Activated CD8-positive, alpha-beta memory T cell treated with anti-CD3 and anti-CD28 coated beads for 4 hours (primary cell): ENCODE results near the gene PADI1.

Experiments used
- DNase-seq, 2 donors: peaks; one replicate each; pipeline ENCODE4 v3.0.0-alpha.2; 2020; ENCODE audit warnings: low read depth in 2 of 2

Gene PADI1

DNA sequence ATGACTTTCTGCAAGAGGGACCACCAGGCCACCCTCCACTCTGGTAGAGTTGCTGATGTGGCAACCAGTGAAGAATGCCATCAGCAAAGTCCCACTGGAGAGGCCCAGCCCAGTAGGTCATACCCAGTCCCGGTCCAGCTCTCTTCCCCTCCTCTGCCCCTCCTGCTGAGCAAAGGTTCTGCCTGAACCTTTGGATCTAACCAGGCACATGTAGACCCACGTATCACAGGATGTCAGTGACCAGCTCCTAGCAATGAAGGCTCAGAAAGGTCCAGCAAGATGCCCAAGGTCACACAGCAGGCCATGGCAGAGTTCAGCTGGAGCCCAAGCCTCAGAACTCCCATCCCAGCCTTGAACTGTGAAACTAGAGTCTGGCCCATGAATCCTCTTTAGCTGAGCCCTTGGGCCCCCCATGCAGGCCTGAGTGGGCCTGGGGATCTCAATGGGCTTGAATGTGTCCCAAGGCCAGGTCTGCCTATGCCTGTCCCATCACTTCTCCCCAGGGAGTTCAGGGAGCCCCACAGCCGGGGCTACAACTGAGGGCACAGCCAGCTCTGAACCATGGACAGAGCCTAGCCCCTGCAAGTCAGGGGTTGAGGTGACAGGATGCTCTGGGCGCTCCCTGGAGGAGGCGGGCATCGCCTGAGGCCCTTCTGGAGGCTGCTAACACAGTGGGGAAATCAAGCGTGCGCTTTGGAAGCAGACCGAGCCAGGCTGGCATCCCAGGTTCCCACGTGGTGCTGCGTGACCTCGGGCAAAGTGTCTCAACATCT lies 21.4 kb upstream of the PADI1 start:
- DNase-seq = no peak

DNA sequence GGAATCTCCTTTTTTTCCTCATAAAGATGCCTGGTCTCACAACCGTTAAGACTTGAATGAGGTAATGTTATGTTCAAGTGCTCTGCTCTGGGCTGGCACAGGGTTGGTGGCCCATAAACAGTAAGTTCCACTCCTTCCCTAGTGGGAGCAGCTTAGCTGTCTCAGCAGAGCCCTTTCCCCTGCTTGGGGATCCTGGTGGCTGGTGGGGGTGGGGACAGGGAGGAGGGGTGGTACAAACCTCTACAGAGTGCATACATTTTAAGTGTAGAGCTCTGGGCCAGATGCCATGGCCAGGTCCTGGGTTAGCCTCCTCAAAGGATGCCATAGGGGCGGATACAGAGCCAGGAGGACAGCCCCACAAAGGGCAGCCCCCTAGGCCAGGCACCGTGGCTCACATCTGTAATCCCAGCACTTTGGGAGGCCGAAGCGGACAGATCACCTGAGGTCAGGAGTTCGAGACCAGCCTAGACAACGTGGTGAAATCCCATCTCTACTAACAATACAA lies 20.7 kb upstream of the PADI1 start:
- no peak for DNase-seq

DNA sequence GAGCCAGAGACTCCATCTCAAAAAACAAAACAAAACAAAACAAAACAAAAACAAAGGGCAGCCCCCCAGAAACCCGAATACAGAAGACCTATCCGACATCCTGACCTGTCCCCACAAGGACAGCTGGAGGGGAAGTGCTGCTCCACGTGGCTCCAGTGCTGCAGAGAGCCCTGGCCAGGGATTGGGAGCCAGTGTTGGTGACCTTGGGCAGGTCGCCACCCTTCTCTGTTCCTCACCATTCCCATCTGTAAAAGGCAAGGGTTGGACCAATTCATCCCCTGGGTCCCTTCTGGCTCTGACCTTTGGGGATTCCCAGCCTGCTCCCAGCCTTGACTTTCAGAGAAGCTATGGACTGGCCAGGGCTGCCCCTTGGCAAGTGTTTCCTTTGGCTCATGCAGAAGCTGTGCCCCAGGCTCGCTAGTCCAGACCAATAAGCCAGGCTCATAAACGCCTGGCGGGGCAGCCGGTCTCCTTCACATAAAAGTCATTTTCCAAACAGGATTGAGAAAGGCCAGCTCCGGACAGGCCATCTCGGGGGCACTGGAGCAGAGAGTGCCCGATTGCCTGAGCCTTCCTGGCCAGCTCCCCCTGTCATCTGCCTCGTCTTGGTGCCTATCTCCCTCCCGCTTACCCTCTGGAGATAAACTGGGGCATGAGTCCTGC lies 20.0 kb upstream of the PADI1 start:
- no peak for DNase-seq

DNA sequence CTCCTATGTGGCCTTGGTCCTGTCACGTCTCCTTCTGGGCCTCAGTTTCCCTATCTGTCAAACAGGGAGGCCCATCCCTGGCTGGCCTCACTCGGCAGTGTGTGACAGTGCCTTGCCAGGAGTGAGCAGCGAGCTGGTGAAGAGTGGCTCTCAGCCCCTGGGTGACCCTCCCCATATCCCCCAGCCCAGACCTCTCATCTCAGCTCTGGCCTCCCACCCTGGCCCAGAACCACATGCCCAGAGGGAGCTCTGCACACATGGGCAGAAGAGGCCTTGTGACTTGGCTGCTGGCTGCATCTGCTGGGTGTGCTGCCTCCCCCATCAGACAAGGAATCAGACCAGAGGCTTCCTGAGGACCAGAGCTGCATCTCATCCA lies 19.5 kb upstream of the PADI1 start:
- DNase-seq = no peak

DNA sequence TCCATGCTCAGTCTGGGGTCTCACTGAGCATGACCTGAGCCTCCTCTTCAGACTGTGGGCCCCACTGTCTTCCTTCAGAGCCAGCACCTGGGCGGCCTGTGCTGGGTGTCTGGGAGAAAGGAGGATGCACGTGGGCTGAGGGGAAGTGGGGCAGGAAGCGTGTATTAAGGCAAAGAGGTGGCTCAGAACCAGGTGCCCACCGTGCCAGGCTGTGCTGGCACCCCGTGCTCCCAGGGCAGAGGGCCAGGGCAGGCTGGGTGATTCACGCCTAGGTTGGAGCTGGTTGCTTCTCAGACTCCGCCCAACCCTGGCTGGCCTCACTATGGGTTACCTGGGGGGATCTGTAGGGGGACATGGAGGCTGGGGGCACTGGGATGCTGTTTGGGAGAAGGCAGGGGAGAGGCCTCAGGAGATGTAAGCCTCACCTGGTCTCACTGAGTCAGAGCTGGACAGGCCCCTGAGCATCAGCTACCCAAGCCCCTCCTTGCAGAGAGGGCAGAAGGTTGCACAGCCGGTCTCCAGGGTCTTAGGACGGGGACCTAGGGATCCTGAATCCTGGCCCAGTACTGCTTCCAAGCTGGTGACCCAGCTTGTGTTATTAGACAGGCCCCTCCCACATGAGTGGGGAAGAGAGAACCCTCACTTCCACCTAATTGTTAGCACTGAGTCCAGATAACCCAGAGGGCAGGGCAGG lies 18.6 kb upstream of the PADI1 start:
- no peak for DNase-seq

DNA sequence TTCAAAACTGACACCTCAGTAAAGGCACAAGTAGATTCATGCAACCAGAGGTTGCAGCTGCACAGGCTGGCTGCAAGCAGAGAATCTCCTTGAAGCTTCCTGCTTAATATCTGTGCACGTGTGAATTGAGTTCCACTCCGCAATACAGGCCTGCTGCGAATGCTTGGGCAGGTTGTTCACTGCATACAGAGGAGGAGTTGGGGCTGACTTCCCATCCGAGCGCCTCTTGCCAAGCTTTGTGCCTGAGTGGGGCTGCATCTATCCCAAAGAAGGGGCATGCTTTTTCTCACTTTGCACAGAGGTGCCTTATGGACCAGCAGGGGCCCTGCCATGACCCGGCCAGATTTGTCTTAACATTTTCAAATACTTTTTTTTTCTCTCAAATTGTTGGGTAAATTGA lies 17.9 kb upstream of the PADI1 start:
- no peak for DNase-seq

DNA sequence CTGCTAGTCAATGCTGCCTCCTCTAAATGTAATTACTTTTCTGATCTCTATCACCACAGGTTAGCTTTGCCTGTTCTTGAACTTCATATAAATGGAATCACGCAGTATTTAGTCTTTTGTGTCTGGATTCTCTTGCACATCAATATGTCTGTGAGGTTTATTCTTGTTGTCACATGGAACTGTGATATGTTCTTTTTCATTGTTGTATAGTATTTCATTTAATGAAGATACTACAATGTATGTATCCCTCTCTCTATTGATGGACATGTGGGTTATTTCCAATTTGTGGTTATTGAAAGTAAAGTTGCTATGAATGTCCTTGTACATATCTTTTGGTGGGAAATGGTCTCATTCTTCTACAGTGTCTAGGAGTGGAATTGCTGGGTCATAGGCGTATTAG lies 16.7 kb upstream of the PADI1 start:
- no peak for DNase-seq

DNA sequence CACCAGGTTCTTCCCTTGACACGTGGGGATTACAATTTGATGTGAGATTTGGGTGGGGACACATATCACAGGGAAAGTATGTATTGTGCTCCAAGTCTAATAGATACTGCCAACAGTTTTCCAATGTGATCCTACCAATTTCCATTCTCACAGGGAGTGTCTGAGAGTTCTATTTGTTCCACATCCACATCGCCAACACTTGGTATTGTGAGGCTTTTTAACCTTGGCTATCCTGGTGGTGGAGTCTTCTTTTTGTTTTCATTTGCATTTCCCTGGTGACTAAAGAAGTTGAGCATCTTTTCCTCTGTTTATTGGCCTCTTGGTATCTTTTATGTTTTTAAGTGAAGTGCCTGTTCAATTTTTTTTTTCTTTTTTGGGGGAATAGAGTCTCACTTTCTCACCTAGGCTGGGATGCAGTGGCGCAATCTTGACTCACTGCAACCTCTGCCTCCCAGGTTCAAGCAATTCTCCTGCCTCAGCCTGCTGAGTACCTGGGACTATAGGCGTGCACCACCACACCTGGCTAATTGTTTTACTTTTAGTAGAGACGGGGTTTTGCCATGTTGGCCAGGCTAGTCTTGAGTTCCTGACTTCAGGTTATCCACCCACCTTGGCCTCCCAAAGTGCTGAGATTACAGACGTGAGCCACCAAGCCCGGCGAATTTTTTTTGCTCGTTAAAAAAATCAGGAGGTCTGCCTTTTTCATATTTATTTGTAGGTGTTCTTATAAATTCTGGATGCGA lies 15.9 kb upstream of the PADI1 start:
- no peak for DNase-seq

DNA sequence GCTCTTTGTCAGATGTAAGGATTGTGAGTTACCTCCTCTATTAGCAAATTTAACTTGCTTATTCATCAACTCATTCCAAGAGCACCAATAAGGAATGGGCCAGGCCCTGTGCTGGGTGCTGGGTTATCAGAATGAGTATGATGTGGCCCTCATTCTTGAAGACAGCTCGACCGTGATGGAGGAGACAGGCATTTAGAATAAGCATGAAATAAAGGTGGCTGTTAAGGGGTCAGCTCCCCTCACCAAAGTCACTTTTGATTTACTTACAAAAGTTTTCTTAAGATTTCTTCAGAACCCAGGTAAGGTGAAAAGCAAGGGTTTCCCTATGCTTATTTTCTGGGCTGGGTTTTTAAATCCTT lies 15.3 kb upstream of the PADI1 start:
- DNase-seq = no peak

DNA sequence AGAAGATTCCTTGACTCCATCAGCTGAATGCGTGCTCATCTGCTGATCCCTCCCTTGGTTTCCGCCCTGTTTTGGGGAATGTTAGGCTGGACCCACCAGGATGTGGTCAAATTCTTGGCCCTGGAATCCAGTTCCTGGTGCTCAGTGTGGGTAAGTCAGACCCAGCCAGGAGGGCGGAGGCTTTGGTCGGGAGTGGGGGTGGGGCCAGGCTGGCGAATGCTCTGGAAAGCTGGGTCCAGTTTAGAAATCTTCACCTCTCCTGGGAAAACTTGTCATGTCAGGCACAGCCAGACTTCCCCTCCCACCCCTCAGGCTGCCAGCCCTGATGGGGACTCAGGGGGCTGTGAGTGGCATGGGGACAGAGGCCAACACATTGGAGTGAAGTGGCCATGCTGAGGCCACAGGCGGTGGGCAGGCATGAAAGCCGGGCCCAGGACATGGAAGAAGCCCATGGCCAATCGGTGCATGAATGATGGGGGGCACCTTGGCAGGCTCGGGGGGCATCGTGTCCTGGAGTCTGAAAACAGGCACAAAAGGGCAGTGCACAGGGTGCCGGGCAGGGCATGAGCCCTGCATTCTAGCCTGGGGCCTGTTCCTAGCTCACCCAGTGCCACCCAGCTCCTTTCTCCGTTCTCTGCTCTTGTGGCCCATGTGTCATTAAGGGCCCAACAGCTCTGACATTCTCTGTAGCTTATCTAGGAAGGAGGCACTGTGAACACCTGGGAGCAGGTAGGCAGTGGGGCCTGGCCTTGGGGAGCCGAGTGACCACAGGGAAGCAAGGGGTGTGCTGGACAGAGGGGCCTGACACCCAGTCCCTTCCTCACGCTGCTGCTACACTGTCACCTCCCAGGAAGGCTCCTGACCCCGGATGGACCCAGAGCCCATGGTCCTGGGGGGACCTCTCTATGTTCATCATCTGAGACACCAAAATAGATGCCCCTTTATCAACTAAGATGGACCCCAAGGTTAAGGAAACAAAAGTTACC lies 14.6 kb upstream of the PADI1 start:
- DNase-seq = no peak

DNA sequence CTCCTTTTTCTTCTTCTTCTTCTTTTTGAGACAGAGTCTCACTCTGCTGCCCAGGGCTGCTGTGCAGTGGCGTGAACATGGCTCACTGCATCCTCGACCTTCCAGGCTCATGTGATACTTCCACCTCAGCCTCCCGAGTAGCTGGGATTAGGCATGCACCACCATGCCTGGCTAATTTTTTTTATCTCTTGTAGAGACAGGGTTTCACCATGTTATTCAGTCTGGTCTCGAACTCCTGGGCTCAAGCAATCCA lies 13.0 kb upstream of the PADI1 start:
- no peak for DNase-seq

DNA sequence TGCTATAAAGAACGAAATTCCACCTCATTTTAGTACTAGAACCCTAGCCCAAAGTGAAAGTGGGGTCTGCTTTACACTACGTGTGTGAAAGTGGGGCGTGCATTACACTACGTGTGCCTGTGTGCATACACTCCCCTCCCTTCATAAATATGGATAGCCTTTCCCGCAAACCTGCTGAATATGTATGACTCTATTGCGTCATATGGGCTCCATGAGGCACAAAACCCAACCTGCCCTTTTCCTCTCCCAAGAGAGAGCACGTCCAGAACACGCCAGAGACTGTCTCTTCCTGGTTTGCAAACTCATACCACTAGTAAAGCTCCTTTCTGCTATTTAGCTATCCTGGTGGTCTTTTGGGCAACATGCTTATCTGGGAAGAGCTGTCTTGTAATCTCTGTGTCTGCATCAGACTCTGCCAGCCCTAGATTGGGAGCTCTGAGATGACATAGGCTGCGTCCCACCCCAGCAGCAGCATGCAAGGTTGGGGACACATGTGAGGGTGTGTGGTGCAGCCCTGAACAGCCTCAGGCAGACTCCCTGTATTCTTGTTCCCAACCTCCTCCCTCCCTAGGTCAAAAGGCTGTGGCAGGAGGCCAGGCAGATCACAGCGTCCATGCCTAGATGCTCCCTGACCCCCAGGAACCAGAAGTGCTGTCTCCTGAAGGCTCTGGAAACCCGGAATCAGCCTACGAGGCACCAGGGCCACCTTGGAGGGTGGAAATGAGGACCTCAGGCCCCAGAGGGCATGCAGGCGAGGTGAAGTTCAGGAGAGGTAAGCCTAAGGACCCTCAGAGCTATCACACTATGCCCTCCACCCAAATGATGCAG lies 12.3 kb upstream of the PADI1 start:
- no peak for DNase-seq

DNA sequence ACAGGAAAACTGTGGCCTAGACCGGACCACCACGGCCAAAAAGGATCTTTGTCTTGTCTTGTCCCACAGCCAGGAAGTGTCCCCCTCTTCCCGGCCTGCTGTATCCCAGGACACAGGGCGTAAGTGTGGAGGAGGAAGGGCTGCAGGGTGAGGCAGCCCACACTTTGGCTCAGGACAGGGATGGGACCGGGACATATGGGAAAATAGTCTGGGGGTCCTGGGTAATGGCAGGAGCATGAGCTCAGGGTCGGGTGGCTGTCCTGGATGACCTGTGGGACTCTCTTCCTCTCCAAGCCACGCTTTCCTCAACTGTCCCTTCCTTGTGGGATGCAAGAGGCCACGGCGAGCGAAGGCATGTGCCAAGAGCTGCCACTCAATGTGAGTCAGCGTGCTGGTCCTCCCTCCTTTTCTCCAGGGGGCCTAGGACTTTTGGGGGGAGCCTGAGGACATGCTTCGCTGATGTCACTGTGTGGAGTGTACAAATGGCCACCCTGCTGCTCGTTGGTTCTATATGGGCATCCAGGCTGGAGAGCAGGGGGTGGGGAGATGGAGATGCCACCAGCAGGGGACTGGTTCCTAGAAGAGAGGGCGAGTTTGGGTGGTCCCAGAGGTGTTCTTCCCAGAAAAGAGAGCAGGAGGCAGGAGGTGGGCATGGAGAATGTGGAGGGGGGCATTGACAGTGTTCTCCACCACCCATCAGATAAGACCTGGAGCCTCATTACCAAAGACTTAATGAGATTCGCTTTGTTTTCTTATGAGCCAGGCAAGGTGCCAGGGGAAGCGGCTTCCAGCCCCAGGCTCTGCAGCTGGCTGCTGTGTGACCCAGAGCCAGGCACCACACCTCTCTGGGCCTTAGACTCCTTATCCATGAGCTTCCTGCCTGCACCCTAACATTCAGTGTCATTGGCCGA lies 11.5 kb upstream of the PADI1 start:
- no peak for DNase-seq

DNA sequence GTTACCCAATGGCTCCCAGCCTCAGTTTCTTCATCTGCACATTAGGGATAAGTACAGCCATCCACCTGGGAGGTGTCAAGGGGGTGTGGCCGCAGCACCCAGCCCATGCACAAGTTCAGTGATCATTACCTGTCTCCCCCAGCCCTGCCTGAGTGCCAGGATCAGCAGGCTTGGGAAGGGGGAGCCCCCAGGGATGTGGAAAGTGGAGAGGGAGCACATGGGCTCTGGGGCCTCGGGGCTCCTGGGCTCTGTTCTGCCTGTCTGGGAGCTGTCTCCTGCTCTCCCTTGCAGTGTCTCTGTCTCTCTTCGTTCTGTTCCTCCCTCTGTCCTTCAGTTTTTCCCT lies 10.8 kb upstream of the PADI1 start:
- no peak for DNase-seq

DNA sequence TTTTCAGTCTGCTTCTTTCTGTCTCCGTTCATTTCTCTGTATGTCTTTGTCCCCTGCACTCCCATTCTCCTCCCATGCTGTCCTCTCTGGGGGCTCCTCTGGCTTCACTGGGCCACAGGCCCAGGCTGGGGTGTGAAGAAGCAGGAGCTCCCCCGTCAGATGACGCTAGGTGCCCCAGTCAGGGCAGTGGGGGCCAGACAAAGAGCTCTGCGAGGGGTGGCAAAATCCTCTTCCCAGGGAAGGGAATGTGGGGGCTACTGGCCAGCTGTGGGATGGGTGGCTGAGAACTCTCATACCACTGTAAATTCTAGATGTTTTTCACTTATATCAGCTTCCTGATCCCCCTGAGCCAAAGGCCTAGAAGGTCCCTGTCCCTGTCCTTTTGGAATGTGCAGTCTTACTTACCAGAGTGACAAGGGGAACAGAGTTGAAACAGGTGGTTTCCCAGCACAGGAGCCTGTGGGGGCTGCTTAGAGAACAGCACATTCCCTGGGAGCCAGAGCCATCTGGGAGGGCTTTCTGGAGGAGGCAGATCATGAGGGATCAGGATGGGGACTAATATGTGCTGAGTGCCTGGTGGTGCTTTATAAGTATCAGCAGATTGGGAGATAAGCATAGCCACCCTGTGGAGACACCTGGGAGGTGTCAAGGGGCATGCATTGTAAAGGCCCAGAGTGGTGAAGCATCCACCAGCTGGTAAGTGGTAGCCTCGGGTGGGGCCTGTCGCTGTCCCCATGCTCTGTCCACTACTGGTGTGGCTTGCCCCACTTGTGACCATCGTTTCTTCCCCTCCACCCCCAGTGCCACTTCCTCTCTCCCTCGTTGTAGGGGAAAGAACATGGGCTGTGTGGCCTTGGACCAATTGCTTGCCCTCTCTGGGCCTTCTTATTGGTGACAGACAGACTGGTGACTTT lies 10.1 kb upstream of the PADI1 start:
- DNase-seq = no peak

DNA sequence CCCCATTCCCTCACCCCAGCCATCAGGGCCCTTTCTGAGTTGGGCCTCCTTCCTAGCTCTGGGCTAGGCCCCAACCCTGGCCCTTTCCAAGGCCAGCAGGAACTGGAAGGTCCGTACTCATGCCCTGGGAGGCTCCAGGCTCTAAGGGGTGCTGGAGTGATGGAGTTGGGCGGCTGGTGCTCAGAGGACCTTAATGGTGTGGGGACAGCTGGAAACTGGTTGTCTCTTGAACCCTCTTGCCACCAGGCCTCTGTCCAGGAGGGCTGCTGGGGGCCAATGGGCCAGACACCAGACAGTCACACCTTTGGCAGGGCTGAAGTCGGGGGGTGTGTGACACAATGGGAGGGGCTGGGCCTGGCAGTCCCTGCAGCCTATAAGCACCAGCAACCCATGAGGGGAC lies 9.2 kb upstream of the PADI1 start:
- no peak for DNase-seq

DNA sequence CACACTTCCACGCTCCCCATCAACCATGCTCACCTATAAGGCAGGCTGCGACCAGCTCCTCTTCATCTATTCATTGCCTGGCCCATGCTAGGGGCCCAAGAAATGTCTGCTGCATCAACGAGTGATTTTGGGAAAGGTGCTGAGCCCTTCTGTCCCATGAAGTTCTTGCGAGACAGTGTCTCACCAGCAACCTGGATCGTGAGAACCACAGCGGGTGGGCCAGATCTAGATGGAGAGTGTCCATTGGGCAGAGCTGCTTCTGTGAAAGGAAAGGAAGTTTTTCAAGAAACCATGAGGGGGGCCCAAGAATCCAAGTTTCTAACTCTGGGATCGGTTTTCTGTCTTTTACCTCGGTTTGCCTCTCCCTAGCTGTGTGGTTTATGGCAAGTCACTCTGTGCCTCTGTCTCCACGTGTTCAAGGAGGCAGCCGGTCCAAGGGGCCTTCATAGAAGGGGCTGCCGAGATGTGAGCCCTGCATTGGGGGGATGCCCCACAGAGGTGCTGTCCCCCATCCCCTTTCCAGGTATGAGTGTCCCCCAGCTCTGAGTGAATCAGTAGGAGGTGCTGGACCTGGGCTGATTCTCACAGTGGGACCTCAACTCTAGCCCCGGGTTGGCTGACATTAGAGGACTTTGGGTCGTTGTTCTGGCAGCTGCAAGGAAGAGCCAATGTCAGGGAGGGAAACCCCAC lies 8.3 kb upstream of the PADI1 start:
- no peak for DNase-seq

DNA sequence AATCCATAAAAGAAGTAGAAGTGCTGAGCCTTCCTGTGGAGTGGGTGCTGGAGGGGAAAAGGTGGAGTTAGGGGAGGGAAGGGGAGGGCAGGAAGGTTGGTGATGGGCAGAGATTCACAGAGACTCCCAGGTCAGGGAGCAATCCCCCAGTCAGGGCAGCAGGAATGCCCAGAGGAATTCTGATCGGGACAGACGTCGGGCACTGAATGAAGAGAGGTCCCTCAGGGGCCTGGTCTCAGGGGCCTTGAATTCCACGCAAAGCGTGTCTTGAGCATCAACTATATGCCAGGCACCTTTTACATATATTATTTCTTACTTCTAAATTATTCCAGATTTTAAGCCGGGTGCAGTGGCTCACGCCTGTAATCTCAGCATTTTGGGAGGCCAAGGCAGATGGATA lies 7.2 kb upstream of the PADI1 start:
- no peak for DNase-seq
